H1 (cell line): Measurements from ENCODE around the gene BTNL2.

ENCODE experiments used
- BACH1 ChIP-seq: IDR thresholded peaks from 2 replicates; pipeline ENCODE4 v1.6.1; 2012; ENCODE audit warnings: low read length, improper control_type of control experiment
- CTCF ChIP-seq, 3 experiments: IDR thresholded peaks; 1 replicate in 2 of 3; 2 replicates in 1 of 3; pipeline versions ENCODE4 v1.5.1 to v1.6.1; 2011; ENCODE audit warnings: low read length in 3 of 3, mild to moderate bottlenecking in 3 of 3, inconsistent platforms in 2 of 3, low read depth in 1 of 3, moderate library complexity in 1 of 3; ENCODE audit not compliant: insufficient read depth in 1 of 3; ENCODE audit errors: control extremely low read depth in 1 of 3
- EP300 ChIP-seq, 2 experiments: IDR thresholded peaks; 1 replicate in 1 of 2; 2 replicates in 1 of 2; pipeline ENCODE4 v1.6.1; 2011 to 2012; ENCODE audit warnings: low read depth in 2 of 2, low read length in 2 of 2, mild to moderate bottlenecking in 2 of 2, borderline replicate concordance in 1 of 2, inconsistent platforms in 1 of 2, moderate library complexity in 1 of 2
- EZH2 ChIP-seq: fragments of 200-600 bp; sonication (generic); IDR thresholded peaks from 2 replicates; pipeline ENCODE4 v1.7.1; 2012; ENCODE audit warnings: low read depth, mild to moderate bottlenecking, moderate library complexity, low read length, inconsistent platforms; ENCODE audit not compliant: severe bottlenecking
- GTF2F1 ChIP-seq: IDR thresholded peaks from 2 replicates; pipeline ENCODE4 v1.6.1; 2012; ENCODE audit warnings: low read depth, low read length, improper control_type of control experiment, borderline replicate concordance
- KDM1A ChIP-seq: fragments of 200-600, 300-600 bp; sonication (generic); IDR thresholded peaks from 2 replicates; pipeline ENCODE4 v1.7.1; 2016; ENCODE audit warnings: mild to moderate bottlenecking, low read length, borderline replicate concordance
- MAX ChIP-seq: IDR thresholded peaks from 2 replicates; pipeline ENCODE4 v1.6.1; 2012; ENCODE audit warnings: inconsistent platforms
- POLR2A ChIP-seq, 2 experiments: IDR thresholded peaks; 1 replicate in 1 of 2; 2 replicates in 1 of 2; pipeline ENCODE4 v1.6.1; 2011; ENCODE audit warnings: low read depth in 2 of 2, low read length in 2 of 2, mild to moderate bottlenecking in 2 of 2; ENCODE audit errors: control extremely low read depth in 1 of 2
- POLR2AphosphoS5 ChIP-seq: IDR thresholded peaks from 2 replicates; pipeline ENCODE4 v1.6.1; 2011; ENCODE audit warnings: low read depth, low read length
- RAD21 ChIP-seq, 2 experiments: IDR thresholded peaks in 1 of 2; conservative IDR thresholded peaks in 1 of 2; 2 replicates each; pipeline ENCODE4 v1.6.1; 2011; ENCODE audit warnings: low read depth in 2 of 2, low read length in 2 of 2, improper control_type of control experiment in 1 of 2, inconsistent platforms in 1 of 2, mild to moderate bottlenecking in 1 of 2, moderate library complexity in 1 of 2
- SP2 ChIP-seq: IDR thresholded peaks from 2 replicates; pipeline ENCODE4 v1.6.1; 2012; ENCODE audit warnings: mild to moderate bottlenecking, low read length, inconsistent platforms
- YY1 ChIP-seq: IDR thresholded peaks from 2 replicates; pipeline ENCODE4 v1.6.1; 2011; ENCODE audit warnings: low read depth, mild to moderate bottlenecking, low read length

GRCh38 chr6:32379545-32379944 is 27.4 kb downstream of the BTNL2 start:
- TF ChIP-seq POLR2AphosphoS5 (no peak), GTF2F1 (no peak), EZH2 (no peak), CTCF (IDR thresholded peaks at IDR 0.05; ENCODE audit: control extremely low read depth in 1 of 3, insufficient read depth in 1 of 3, low read depth in 1 of 3, low read length in 3 of 3) (no peak), RAD21 (IDR thresholded peaks at IDR 0.05 in 1 of 2, conservative IDR thresholded peaks at IDR 0.05 in 1 of 2; ENCODE audit: low read depth in 2 of 2, low read length in 2 of 2) (no peak), KDM1A (no peak), SP2 (no peak), BACH1 (no peak), MAX (no peak), YY1 (no peak), EP300 (IDR thresholded peaks at IDR 0.05; ENCODE audit: borderline replicate concordance in 1 of 2, low read depth in 2 of 2, low read length in 2 of 2) (no peak), POLR2A (IDR thresholded peaks at IDR 0.05; ENCODE audit: control extremely low read depth in 1 of 2, low read depth in 2 of 2, low read length in 2 of 2) (no peak)
